Loucy (cell line): ENCODE data around the gene SNX20.

Experiments used
- H2AFZ ChIP-seq: fragments of 200-600 bp; sonication (generic); 2 replicates; pipeline ENCODE4 v1.6.0; 2016; ENCODE audit warnings: antibody characterized with exemption, mild to moderate bottlenecking, low read length, moderate library complexity
- H3F3A ChIP-seq: fragments of 200-600 bp; 2 replicates; pipeline ENCODE4 v1.6.0; 2016; ENCODE audit warnings: antibody characterized with exemption, low read depth, mild to moderate bottlenecking
- H3K27me3 ChIP-seq: fragments of 200-600 bp; sonication (generic); 2 replicates; pipeline ENCODE4 v1.6.1; 2014; ENCODE audit warnings: low read length, mild to moderate bottlenecking; ENCODE audit not compliant: insufficient read depth, poor library complexity, severe bottlenecking
- H3K36me3 ChIP-seq: fragments of 200-600 bp; sonication (generic); 2 replicates; pipeline ENCODE4 v1.6.1; 2016; ENCODE audit warnings: low read length; ENCODE audit not compliant: insufficient read depth
- H3K4me1 ChIP-seq: fragments of 200-600 bp; sonication (generic); 2 replicates; pipeline ENCODE4 v1.5.1; 2014; ENCODE audit warnings: low read length, mild to moderate bottlenecking; ENCODE audit not compliant: insufficient read depth, poor library complexity, severe bottlenecking
- H3K4me2 ChIP-seq: fragments of 200-600 bp; sonication (generic); 2 replicates; pipeline ENCODE4 v1.6.0; 2014; ENCODE audit warnings: antibody characterized with exemption, low read length, low read depth, mild to moderate bottlenecking; ENCODE audit not compliant: poor library complexity, severe bottlenecking
- H3K4me3 ChIP-seq: fragments of 200-600 bp; sonication (generic); 2 replicates; pipeline ENCODE4 v1.5.1; 2014; ENCODE audit warnings: low read length, mild to moderate bottlenecking, mixed read lengths; ENCODE audit not compliant: poor library complexity, severe bottlenecking
- H3K79me2 ChIP-seq: fragments of 200-600 bp; sonication (generic); 2 replicates; pipeline ENCODE4 v1.6.1; 2014; ENCODE audit warnings: low read length; ENCODE audit not compliant: insufficient read depth
- H3K9ac ChIP-seq: fragments of 200-600 bp; sonication (generic); 2 replicates; pipeline ENCODE4 v1.6.0; 2014; ENCODE audit warnings: mild to moderate bottlenecking, low read depth, low read length, moderate library complexity; ENCODE audit not compliant: poor library complexity, severe bottlenecking
- H3K9me2 ChIP-seq: fragments of 200-600 bp; sonication (generic); replicated peaks from 2 replicates; pipeline ENCODE4 v1.6.1; 2016; ENCODE audit warnings: low read depth, low read length, mixed read lengths
- H3K9me3 ChIP-seq: fragments of 200-600 bp; sonication (generic); 2 replicates; pipeline ENCODE4 v1.6.1; 2014; ENCODE audit warnings: mild to moderate bottlenecking, antibody characterized with exemption, low read length, low read depth; ENCODE audit not compliant: insufficient read depth
- H4K20me1 ChIP-seq: fragments of 200-600 bp; sonication (generic); 2 replicates; pipeline ENCODE4 v1.6.0; 2014; ENCODE audit warnings: antibody characterized with exemption, low read length, mild to moderate bottlenecking; ENCODE audit not compliant: insufficient read depth, poor library complexity, severe bottlenecking
- CTCF ChIP-seq: fragments of 200-600 bp; sonication (generic); conservative IDR thresholded peaks from 2 replicates; pipeline ENCODE4 v1.5.1; 2014; ENCODE audit warnings: mild to moderate bottlenecking, antibody characterized with exemption, low read length
- EZH2phosphoT487 ChIP-seq: fragments of 200-600 bp; IDR thresholded peaks from 2 replicates; pipeline ENCODE4 v1.6.1; 2018; ENCODE audit warnings: antibody characterized with exemption, mild to moderate bottlenecking, moderate library complexity, borderline replicate concordance

The SNX20 gene

GRCh38 chr16:50694206-50694605 lies 13.1 kb upstream of the SNX20 start:
- Histone ChIP-seq H3K4me1 (peaks cover 16% of the 10 kb centered on the region), H3K36me3 (no peaks in the 10 kb centered on the region), H3K4me3 (no peak overlapping the region), H3K79me2 (no peaks in the 10 kb centered on the region), H3K9me3 (no peaks in the 10 kb centered on the region), H3F3A (no peaks in the 10 kb centered on the region), H4K20me1 (no peaks in the 10 kb centered on the region), H3K27me3 (no peaks in the 10 kb centered on the region), H3K4me2 (no peak overlapping the region), H2AFZ (no peak overlapping the region), H3K9ac (no peak overlapping the region), H3K9me2 (no peaks in the 10 kb centered on the region)
- TF ChIP-seq CTCF: no peak
- no peak for TF ChIP-seq EZH2phosphoT487

GRCh38 chr16:50692999-50693781 lies 12.1 kb upstream of the SNX20 start, which contains the start of gene NOD2:
TSS of gene NOD2 (plus strand) at chr16:50693606. CDS start at chr16:50699496, 5,890 bp downstream.
- H3K79me2 ChIP-seq: no peaks in the 10 kb centered on the region
- no peaks in the 10 kb centered on the region for H3K9me2 ChIP-seq
- H3F3A ChIP-seq: no peaks in the 10 kb centered on the region
- H2AFZ ChIP-seq: no peak within 1 kb of the TSS
- H3K9me3 ChIP-seq: no peaks in the 10 kb centered on the region
- H3K4me3 ChIP-seq: no peak within 1 kb of the TSS
- H4K20me1 ChIP-seq: no peaks in the 10 kb centered on the region
- H3K9ac ChIP-seq: no peak within 1 kb of the TSS
- TF ChIP-seq CTCF (no peak), EZH2phosphoT487 (no peak)
- H3K4me1 ChIP-seq: peaks cover 16% of the 10 kb centered on the region
- H3K4me2 ChIP-seq: no peak within 1 kb of the TSS
- no peaks in the 10 kb centered on the region for H3K36me3 ChIP-seq
- H3K27me3 ChIP-seq: no peaks in the 10 kb centered on the region

- no peak overlapping the region for H3K4me3 ChIP-seq
Observed at GRCh38 chr16:50692644-50692998, 11.5 kb upstream of the SNX20 start.

More at GRCh38 chr16:50692644-50692998, 11.5 kb upstream of the SNX20 start:
- H3K9me2 ChIP-seq: no peaks in the 10 kb centered on the region
- no peaks in the 10 kb centered on the region for H3K9me3 ChIP-seq
- H3K9ac ChIP-seq: no peak overlapping the region
- TF ChIP-seq CTCF (no peak), EZH2phosphoT487 (no peak)
- H3K27me3 ChIP-seq: no peaks in the 10 kb centered on the region
- no peaks in the 10 kb centered on the region for H3K79me2 ChIP-seq
- H3K4me1 ChIP-seq: peaks cover 14% of the 10 kb centered on the region
- no peak overlapping the region for H2AFZ ChIP-seq
- no peaks in the 10 kb centered on the region for H3K36me3 ChIP-seq
- no peak overlapping the region for H3K4me2 ChIP-seq
- no peaks in the 10 kb centered on the region for H3F3A ChIP-seq
- no peaks in the 10 kb centered on the region for H4K20me1 ChIP-seq
